GM12878 (cell line): Measurements from ENCODE around the gene CHN1. TPM values are rescaled to one million over a fixed set of nuclear protein-coding genes. Genes with fewer than 3 reads are reported as not detected.

Source experiments
- ATAC-seq: fragments of 200-7000 bp; cut with Tn5 transposase; 3 replicates; pipeline ENCODE4 v1.9.1; 2020; ENCODE audit warnings: mild to moderate bottlenecking, moderate library complexity
- BruUV-seq: library from RNA; stranded (reverse); fragments of 400-500 nt; replicated peaks from 2 replicates; lab custom pipeline; 2021; lab: Mats Ljungman, UMichigan
- CTCF ChIA-PET: fragments of 300-600 bp; sonication (Branson Sonifier 250); formaldehyde crosslinking; extraction: SDS; loops from one replicate; lab custom pipeline; 2021; ENCODE audit warnings: inconsistent platforms; lab: Yijun Ruan, JAX
- POLR2A ChIA-PET: fragments of 350-600 bp; formaldehyde crosslinking; extraction: SDS; loops from one replicate; lab custom pipeline; 2021; ENCODE audit warnings: inconsistent platforms; lab: Charles Lee
- RAD21 ChIA-PET: fragments of 300-600 bp; sonication (Branson Sonifier 250); formaldehyde crosslinking; loops from one replicate; lab custom pipeline; 2023; ENCODE audit warnings: antibody characterized with exemption; ENCODE audit not compliant: unreplicated experiment; lab: Charles Lee
- SMC1A ChIA-PET: fragments of 300-600 bp; sonication (Branson Sonifier 250); formaldehyde crosslinking; loops from one replicate; lab custom pipeline; 2023; ENCODE audit not compliant: unreplicated experiment, uncharacterized antibody; lab: Charles Lee
- DNase-seq: peaks from one replicate; pipeline ENCODE4 v3.0.0-alpha.2; 2011; ENCODE audit warnings: low read depth, low spot score
- FAIRE-seq: peaks from 3 replicates; lab custom pipeline; 2011; peaks lifted over from hg19 to GRCh38; lab: Jason Lieb, UNC
- H2AFZ ChIP-seq: 2 replicates; pipeline ENCODE4 v1.6.0; 2011; ENCODE audit warnings: low read depth, low read length, control low read depth; ENCODE audit not compliant: control insufficient read depth
- H3K27ac ChIP-seq: 2 replicates; pipeline ENCODE4 v1.5.1; 2011; ENCODE audit warnings: control low read depth; ENCODE audit not compliant: control insufficient read depth, insufficient read depth
- H3K27me3 ChIP-seq, 2 experiments: replicated peaks in 1 of 2; 2 replicates each; pipeline versions ENCODE4 v1.6.0 to v1.6.1; 2011; ENCODE audit warnings: low read length in 1 of 2; ENCODE audit not compliant: control insufficient read depth in 2 of 2, insufficient read depth in 2 of 2
- H3K36me3 ChIP-seq, 2 experiments: 2 replicates each; pipeline ENCODE4 v1.5.1; 2011; ENCODE audit warnings: low read length in 1 of 2; ENCODE audit not compliant: control insufficient read depth in 2 of 2, insufficient read depth in 2 of 2
- H3K4me1 ChIP-seq: 2 replicates; pipeline ENCODE4 v1.6.1; 2011; ENCODE audit warnings: mild to moderate bottlenecking, low read length, moderate library complexity, mixed read lengths; ENCODE audit not compliant: control insufficient read depth, insufficient read depth
- H3K4me2 ChIP-seq: 2 replicates; pipeline ENCODE4 v1.6.0; 2011; ENCODE audit warnings: control low read depth; ENCODE audit not compliant: control insufficient read depth, insufficient read depth
- H3K4me3 ChIP-seq: fragments of 200-600 bp; sonication (generic); 2 replicates; pipeline ENCODE4 v1.5.1; 2016
- H3K79me2 ChIP-seq: 2 replicates; pipeline ENCODE4 v1.6.0; 2011; ENCODE audit warnings: low read length; ENCODE audit not compliant: control insufficient read depth, insufficient read depth
- H3K9ac ChIP-seq: 2 replicates; pipeline ENCODE4 v1.8.0; 2011; ENCODE audit warnings: low read length, control low read depth, mixed read lengths; ENCODE audit not compliant: control insufficient read depth, insufficient read depth
- H3K9me3 ChIP-seq: replicated peaks from 3 replicates; pipeline ENCODE4 v1.5.1; 2011; ENCODE audit warnings: mild to moderate bottlenecking, low read length; ENCODE audit not compliant: control insufficient read depth, insufficient read depth
- H4K20me1 ChIP-seq: 2 replicates; pipeline ENCODE4 v1.6.0; 2011; ENCODE audit not compliant: control insufficient read depth, insufficient read depth
- JUND ChIP-seq: IDR thresholded peaks from 2 replicates; pipeline ENCODE4 v1.6.1; 2012; ENCODE audit warnings: low read depth, mild to moderate bottlenecking, low read length, improper control_type of control experiment, moderate library complexity
- SREBF1 ChIP-seq: IDR thresholded peaks from 2 replicates; pipeline ENCODE4 v1.6.1; 2012; ENCODE audit warnings: mild to moderate bottlenecking, low read length
- WGBS: methylation state at CpG from one replicate; pipeline ENCODE4 v1.1.6; 2016; ENCODE audit warnings: low lambda C conversion rate; ENCODE audit not compliant: insufficient replicate concordance, insufficient coverage; ENCODE audit errors: missing lambda C conversion rate; 5-methylcytosine and 5-hydroxymethylcytosine counted together
- in situ Hi-C: fragments of 300-500 bp; cut with MboI; formaldehyde crosslinking; loops from 9 replicates; pipeline ENCODE4 v1.14.3; 2018; ENCODE audit warnings: mixed read lengths
- intact Hi-C: fragments of 100-400 bp; cut with micrococcal nuclease; formaldehyde crosslinking; loops from one replicate; pipeline ENCODE4 v1.14.2; 2022; ENCODE audit not compliant: unreplicated experiment
- polyA plus RNA-seq, 11 experiments: library from polyadenylated mRNA; depleted of rRNA in 4 of 11; unstranded in 6 of 11; stranded (reverse) in 5 of 11; fragments of >200 nt; fragmentation: Nextera tagmentation in 4 of 11; fragmentation: Illumina TruSeq in 1 of 11; extraction: Ambion mirVana in 4 of 11; extraction: Trizol in 1 of 11; gene quantifications; 1 replicate in 1 of 11; 2 replicates in 10 of 11; pipeline versions ENCODE4 v1.2.1 to v1.2.3, GENCODE V29; 2011 to 2016; ENCODE audit warnings: inconsistent platforms in 2 of 11, missing spikeins in 2 of 11, low read depth in 1 of 11
- total RNA-seq, 4 experiments: library from RNA; depleted of rRNA in 3 of 4; stranded (reverse); fragments of >200 nt in 3 of 4; fragmentation: Illumina TruSeq in 1 of 4; extraction: Trizol in 1 of 4; gene quantifications; 2 replicates each; pipeline versions ENCODE4 v1.2.1 to v1.2.3, GENCODE V29; 2013 to 2021
- TF ChIP-seq, protein P1 (sequence below): fragments of 450-650 bp; IDR thresholded peaks from 2 replicates; pipeline ENCODE4 v1.6.1; 2016; ENCODE audit warnings: mild to moderate bottlenecking, moderate library complexity, borderline replicate concordance

The CHN1 gene
- total and polyA plus RNA-seq, 10 of the 15 experiments (the other 5 are each of a cell fraction or from before 2014, with no cell fraction given): 0.18 to 0.92 (median 0.53) TPM; not detected in 1

DNA sequence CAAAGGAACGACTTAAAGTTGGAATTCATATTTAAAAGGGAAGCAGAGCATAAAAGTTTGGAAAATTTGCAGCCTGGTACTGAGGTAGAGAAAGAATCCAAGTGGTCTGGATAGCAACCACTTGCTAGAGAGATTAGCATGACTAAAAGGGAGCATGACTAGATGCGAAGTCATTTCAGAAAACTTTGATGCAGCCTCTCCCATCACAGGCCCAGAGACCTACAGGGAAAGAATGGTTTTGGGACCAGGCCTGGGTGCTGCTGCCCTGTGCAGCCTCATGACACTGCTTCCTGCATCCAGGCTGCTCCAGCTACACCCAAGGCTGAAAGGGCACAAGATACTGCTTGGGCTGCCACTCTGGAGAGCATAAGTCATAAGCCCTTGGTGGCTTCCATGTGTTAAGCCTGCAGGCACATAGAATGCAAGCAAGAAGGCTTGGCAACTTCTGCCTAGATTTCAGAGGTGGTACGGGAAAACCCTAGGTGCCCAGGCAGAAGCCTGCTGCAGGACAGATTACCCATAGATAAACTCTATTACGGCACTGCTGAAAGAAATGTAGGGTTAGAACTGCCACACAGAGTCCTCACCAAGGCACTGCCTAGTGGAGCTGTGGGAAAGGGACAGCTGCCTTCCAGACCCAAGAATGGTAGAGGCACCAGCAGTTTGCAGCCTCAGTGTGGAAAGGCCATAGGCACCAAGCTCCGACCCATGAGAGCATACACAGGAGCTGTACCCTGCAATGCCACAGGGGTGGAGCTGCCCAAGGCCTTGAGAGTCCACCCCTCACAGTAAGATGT is 12.6 kb upstream of the CHN1 start:
- H3K36me3 ChIP-seq: no peaks in the 10 kb centered on the region
- no peaks in the 10 kb centered on the region for H3K27me3 ChIP-seq
- H3K9ac ChIP-seq: no peak overlapping the region
- intact Hi-C loops: no loop called here
- no peak overlapping the region for H2AFZ ChIP-seq
- FAIRE-seq (no peak), ATAC-seq (no peak), DNase-seq (no peak)
- H3K9me3 ChIP-seq: no peaks in the 10 kb centered on the region
- whole genome bisulfite sequencing: 40% methylated on average over 5 of the region's 5 CpGs
- no TSS peak for BruUV-seq
- no peaks in the 10 kb centered on the region for H3K4me1 ChIP-seq
- ChIA-PET CTCF (no interaction called here), RAD21 (no interaction called here), SMC1A (no interaction called here), POLR2A (no interaction called here)
- no peak overlapping the region for H3K4me2 ChIP-seq
- H4K20me1 ChIP-seq: no peaks in the 10 kb centered on the region
- TF ChIP-seq JUND (no peak), SREBF1 (no peak)
- TF ChIP-seq, protein P1, sequence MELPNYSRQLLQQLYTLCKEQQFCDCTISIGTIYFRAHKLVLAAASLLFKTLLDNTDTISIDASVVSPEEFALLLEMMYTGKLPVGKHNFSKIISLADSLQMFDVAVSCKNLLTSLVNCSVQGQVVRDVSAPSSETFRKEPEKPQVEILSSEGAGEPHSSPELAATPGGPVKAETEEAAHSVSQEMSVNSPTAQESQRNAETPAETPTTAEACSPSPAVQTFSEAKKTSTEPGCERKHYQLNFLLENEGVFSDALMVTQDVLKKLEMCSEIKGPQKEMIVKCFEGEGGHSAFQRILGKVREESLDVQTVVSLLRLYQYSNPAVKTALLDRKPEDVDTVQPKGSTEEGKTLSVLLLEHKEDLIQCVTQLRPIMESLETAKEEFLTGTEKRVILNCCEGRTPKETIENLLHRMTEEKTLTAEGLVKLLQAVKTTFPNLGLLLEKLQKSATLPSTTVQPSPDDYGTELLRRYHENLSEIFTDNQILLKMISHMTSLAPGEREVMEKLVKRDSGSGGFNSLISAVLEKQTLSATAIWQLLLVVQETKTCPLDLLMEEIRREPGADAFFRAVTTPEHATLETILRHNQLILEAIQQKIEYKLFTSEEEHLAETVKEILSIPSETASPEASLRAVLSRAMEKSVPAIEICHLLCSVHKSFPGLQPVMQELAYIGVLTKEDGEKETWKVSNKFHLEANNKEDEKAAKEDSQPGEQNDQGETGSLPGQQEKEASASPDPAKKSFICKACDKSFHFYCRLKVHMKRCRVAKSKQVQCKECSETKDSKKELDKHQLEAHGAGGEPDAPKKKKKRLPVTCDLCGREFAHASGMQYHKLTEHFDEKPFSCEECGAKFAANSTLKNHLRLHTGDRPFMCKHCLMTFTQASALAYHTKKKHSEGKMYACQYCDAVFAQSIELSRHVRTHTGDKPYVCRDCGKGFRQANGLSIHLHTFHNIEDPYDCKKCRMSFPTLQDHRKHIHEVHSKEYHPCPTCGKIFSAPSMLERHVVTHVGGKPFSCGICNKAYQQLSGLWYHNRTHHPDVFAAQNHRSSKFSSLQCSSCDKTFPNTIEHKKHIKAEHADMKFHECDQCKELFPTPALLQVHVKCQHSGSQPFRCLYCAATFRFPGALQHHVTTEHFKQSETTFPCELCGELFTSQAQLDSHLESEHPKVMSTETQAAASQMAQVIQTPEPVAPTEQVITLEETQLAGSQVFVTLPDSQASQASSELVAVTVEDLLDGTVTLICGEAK: no peak
- in situ Hi-C loops: no loop called here
- no peak overlapping the region for H3K4me3 ChIP-seq
- H3K27ac ChIP-seq: no peak overlapping the region
- no peaks in the 10 kb centered on the region for H3K79me2 ChIP-seq
